GM12878 (cell line): ENCODE results near the gene PPP2R3B. TPM values are rescaled to one million over a fixed set of nuclear protein-coding genes. Genes with fewer than 3 reads are reported as not detected.

Experiments
- ATAC-seq: fragments of 200-7000 bp; cut with Tn5 transposase; 3 replicates; pipeline ENCODE4 v1.9.1; 2020; ENCODE audit warnings: mild to moderate bottlenecking, moderate library complexity
- BruUV-seq: library from RNA; stranded (reverse); fragments of 400-500 nt; replicated peaks from 2 replicates; lab custom pipeline; 2021; lab: Mats Ljungman, UMichigan
- CTCF ChIA-PET: fragments of 300-600 bp; sonication (Branson Sonifier 250); formaldehyde crosslinking; extraction: SDS; loops from one replicate; lab custom pipeline; 2021; ENCODE audit warnings: inconsistent platforms; lab: Yijun Ruan, JAX
- POLR2A ChIA-PET: fragments of 350-600 bp; formaldehyde crosslinking; extraction: SDS; loops from one replicate; lab custom pipeline; 2021; ENCODE audit warnings: inconsistent platforms; lab: Charles Lee
- RAD21 ChIA-PET: fragments of 300-600 bp; sonication (Branson Sonifier 250); formaldehyde crosslinking; loops from one replicate; lab custom pipeline; 2023; ENCODE audit warnings: antibody characterized with exemption; ENCODE audit not compliant: unreplicated experiment; lab: Charles Lee
- SMC1A ChIA-PET: fragments of 300-600 bp; sonication (Branson Sonifier 250); formaldehyde crosslinking; loops from one replicate; lab custom pipeline; 2023; ENCODE audit not compliant: unreplicated experiment, uncharacterized antibody; lab: Charles Lee
- DNase-seq: peaks from one replicate; pipeline ENCODE4 v3.0.0-alpha.2; 2011; ENCODE audit warnings: low read depth, low spot score
- FAIRE-seq: peaks from 3 replicates; lab custom pipeline; 2011; peaks lifted over from hg19 to GRCh38; lab: Jason Lieb, UNC
- H2AFZ ChIP-seq: 2 replicates; pipeline ENCODE4 v1.6.0; 2011; ENCODE audit warnings: low read depth, low read length, control low read depth; ENCODE audit not compliant: control insufficient read depth
- H3K27ac ChIP-seq: 2 replicates; pipeline ENCODE4 v1.5.1; 2011; ENCODE audit warnings: control low read depth; ENCODE audit not compliant: control insufficient read depth, insufficient read depth
- H3K27me3 ChIP-seq, 2 experiments: replicated peaks in 1 of 2; 2 replicates each; pipeline versions ENCODE4 v1.6.0 to v1.6.1; 2011; ENCODE audit warnings: low read length in 1 of 2; ENCODE audit not compliant: control insufficient read depth in 2 of 2, insufficient read depth in 2 of 2
- H3K36me3 ChIP-seq, 2 experiments: 2 replicates each; pipeline ENCODE4 v1.5.1; 2011; ENCODE audit warnings: low read length in 1 of 2; ENCODE audit not compliant: control insufficient read depth in 2 of 2, insufficient read depth in 2 of 2
- H3K4me1 ChIP-seq: 2 replicates; pipeline ENCODE4 v1.6.1; 2011; ENCODE audit warnings: mild to moderate bottlenecking, low read length, moderate library complexity, mixed read lengths; ENCODE audit not compliant: control insufficient read depth, insufficient read depth
- H3K4me2 ChIP-seq: 2 replicates; pipeline ENCODE4 v1.6.0; 2011; ENCODE audit warnings: control low read depth; ENCODE audit not compliant: control insufficient read depth, insufficient read depth
- H3K4me3 ChIP-seq: fragments of 200-600 bp; sonication (generic); 2 replicates; pipeline ENCODE4 v1.5.1; 2016
- H3K79me2 ChIP-seq: 2 replicates; pipeline ENCODE4 v1.6.0; 2011; ENCODE audit warnings: low read length; ENCODE audit not compliant: control insufficient read depth, insufficient read depth
- H3K9ac ChIP-seq: 2 replicates; pipeline ENCODE4 v1.8.0; 2011; ENCODE audit warnings: low read length, control low read depth, mixed read lengths; ENCODE audit not compliant: control insufficient read depth, insufficient read depth
- H3K9me3 ChIP-seq: replicated peaks from 3 replicates; pipeline ENCODE4 v1.5.1; 2011; ENCODE audit warnings: mild to moderate bottlenecking, low read length; ENCODE audit not compliant: control insufficient read depth, insufficient read depth
- H4K20me1 ChIP-seq: 2 replicates; pipeline ENCODE4 v1.6.0; 2011; ENCODE audit not compliant: control insufficient read depth, insufficient read depth
- ATF3 ChIP-seq: IDR thresholded peaks from 2 replicates; pipeline ENCODE4 v1.6.1; 2011; ENCODE audit warnings: low read depth, mild to moderate bottlenecking, low read length, moderate library complexity, borderline replicate concordance; ENCODE audit errors: extremely low read depth
- BACH1 ChIP-seq: fragments of 450-650 bp; IDR thresholded peaks from 2 replicates; pipeline ENCODE4 v1.6.1; 2017; ENCODE audit warnings: mild to moderate bottlenecking, borderline replicate concordance
- CBFB ChIP-seq: IDR thresholded peaks from 2 replicates; pipeline ENCODE4 v1.6.1; 2016; ENCODE audit warnings: antibody characterized with exemption, low read depth
- DPF2 ChIP-seq: fragments of 450-650 bp; IDR thresholded peaks from 2 replicates; pipeline ENCODE4 v1.6.1; 2017; ENCODE audit warnings: mild to moderate bottlenecking
- ETV6 ChIP-seq, 2 experiments: fragments of 450-650 bp in 1 of 2; IDR thresholded peaks in 1 of 2; conservative IDR thresholded peaks in 1 of 2; 2 replicates each; pipeline ENCODE4 v1.6.1; 2014; ENCODE audit warnings: antibody characterized with exemption in 1 of 2, borderline replicate concordance in 1 of 2, low read depth in 1 of 2, mild to moderate bottlenecking in 1 of 2, moderate library complexity in 1 of 2
- MLLT1 ChIP-seq: fragments of 450-650 bp; IDR thresholded peaks from 2 replicates; pipeline ENCODE4 v1.6.1; 2016; ENCODE audit warnings: mild to moderate bottlenecking
- NFXL1 ChIP-seq: fragments of 450-650 bp; IDR thresholded peaks from 2 replicates; pipeline ENCODE4 v1.6.1; 2017; ENCODE audit warnings: antibody characterized with exemption, mild to moderate bottlenecking, borderline replicate concordance
- NFYA ChIP-seq: IDR thresholded peaks from 2 replicates; pipeline ENCODE4 v1.6.1; 2011; ENCODE audit warnings: low read depth, mild to moderate bottlenecking, low read length, improper control_type of control experiment, borderline replicate concordance
- NFYB ChIP-seq: IDR thresholded peaks from 2 replicates; pipeline ENCODE4 v1.6.1; 2011; ENCODE audit warnings: low read depth, mild to moderate bottlenecking, low read length, improper control_type of control experiment, moderate library complexity; ENCODE audit not compliant: insufficient read depth
- NR2C2 ChIP-seq: IDR thresholded peaks from 2 replicates; pipeline ENCODE4 v1.6.1; 2011; ENCODE audit warnings: borderline replicate concordance, low read depth; ENCODE audit not compliant: control insufficient read depth, insufficient read length
- POLR2AphosphoS2 ChIP-seq: IDR thresholded peaks from 2 replicates; pipeline ENCODE4 v1.6.1; 2011; ENCODE audit warnings: low read depth, mild to moderate bottlenecking, low read length, improper control_type of control experiment, moderate library complexity
- POLR2AphosphoS5 ChIP-seq: IDR thresholded peaks from 2 replicates; pipeline ENCODE4 v1.6.1; 2011; ENCODE audit warnings: mild to moderate bottlenecking, low read length, inconsistent platforms
- RAD51 ChIP-seq: fragments of 450-650 bp; IDR thresholded peaks from 2 replicates; pipeline ENCODE4 v1.6.1; 2016; ENCODE audit warnings: moderate library complexity, mild to moderate bottlenecking, inconsistent platforms
- SREBF2 ChIP-seq: IDR thresholded peaks from 2 replicates; pipeline ENCODE4 v1.6.1; 2012; ENCODE audit warnings: mild to moderate bottlenecking, low read length
- SRF ChIP-seq, 2 experiments: IDR thresholded peaks; 2 replicates each; pipeline ENCODE4 v1.6.1; 2011; ENCODE audit warnings: low read depth in 2 of 2, low read length in 2 of 2, mild to moderate bottlenecking in 1 of 2, moderate library complexity in 1 of 2
- TBL1XR1 ChIP-seq: IDR thresholded peaks from 2 replicates; pipeline ENCODE4 v1.6.1; 2012; ENCODE audit warnings: low read depth, low read length, improper control_type of control experiment
- WGBS: methylation state at CpG from one replicate; pipeline ENCODE4 v1.1.6; 2016; ENCODE audit warnings: low lambda C conversion rate; ENCODE audit not compliant: insufficient replicate concordance, insufficient coverage; ENCODE audit errors: missing lambda C conversion rate; 5-methylcytosine and 5-hydroxymethylcytosine counted together
- in situ Hi-C: fragments of 300-500 bp; cut with MboI; formaldehyde crosslinking; loops from 9 replicates; pipeline ENCODE4 v1.14.3; 2018; ENCODE audit warnings: mixed read lengths
- intact Hi-C: fragments of 100-400 bp; cut with micrococcal nuclease; formaldehyde crosslinking; loops from one replicate; pipeline ENCODE4 v1.14.2; 2022; ENCODE audit not compliant: unreplicated experiment
- polyA plus RNA-seq, 11 experiments: library from polyadenylated mRNA; depleted of rRNA in 4 of 11; unstranded in 6 of 11; stranded (reverse) in 5 of 11; fragments of >200 nt; fragmentation: Nextera tagmentation in 4 of 11; fragmentation: Illumina TruSeq in 1 of 11; extraction: Ambion mirVana in 4 of 11; extraction: Trizol in 1 of 11; gene quantifications; 1 replicate in 1 of 11; 2 replicates in 10 of 11; pipeline versions ENCODE4 v1.2.1 to v1.2.3, GENCODE V29; 2011 to 2016; ENCODE audit warnings: inconsistent platforms in 2 of 11, missing spikeins in 2 of 11, low read depth in 1 of 11
- total RNA-seq, 4 experiments: library from RNA; depleted of rRNA in 3 of 4; stranded (reverse); fragments of >200 nt in 3 of 4; fragmentation: Illumina TruSeq in 1 of 4; extraction: Trizol in 1 of 4; gene quantifications; 2 replicates each; pipeline versions ENCODE4 v1.2.1 to v1.2.3, GENCODE V29; 2013 to 2021
- TF ChIP-seq, protein P1 (sequence below): fragments of 450-650 bp; conservative IDR thresholded peaks from 2 replicates; pipeline ENCODE4 v1.6.1; 2017; ENCODE audit warnings: mild to moderate bottlenecking, moderate library complexity

Gene PPP2R3B
- total and polyA plus RNA-seq, 10 of the 15 experiments (the other 5 are each of a cell fraction or from before 2014, with no cell fraction given), result 0.11 to 34.3 (median 9.7) TPM; not detected in 1

DNA sequence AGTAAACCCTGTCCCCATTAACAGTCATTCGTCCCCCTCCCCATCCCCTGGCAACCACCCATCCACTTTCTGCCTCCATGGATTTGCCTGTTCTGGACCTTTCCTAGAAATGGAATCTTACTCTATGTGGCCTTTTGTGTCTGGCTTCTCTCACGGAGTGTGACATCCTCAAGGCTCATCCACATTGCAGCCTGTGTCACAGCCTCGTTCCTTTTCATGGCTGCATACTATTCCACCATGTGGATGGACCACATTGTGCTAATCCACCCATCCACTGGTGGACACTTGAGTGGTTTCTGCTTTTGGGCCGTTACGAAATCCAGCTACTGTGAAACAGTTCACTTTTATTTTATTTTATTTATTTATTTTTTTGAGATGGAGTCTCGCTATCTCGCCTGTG is 8.1 kb upstream of the PPP2R3B start:
- BruUV-seq, result no TSS peak
- Histone ChIP-seq H4K20me1 (no peaks in the 10 kb centered on the region), H3K4me2 (no peak overlapping the region), H3K36me3 (no peaks in the 10 kb centered on the region), H3K4me1 (no peaks in the 10 kb centered on the region), H3K79me2 (no peaks in the 10 kb centered on the region), H3K9ac (no peak overlapping the region), H3K9me3 (no peaks in the 10 kb centered on the region; the same call in 2 of the 3 replicates), H3K4me3 (no peak overlapping the region), H2AFZ (no peak overlapping the region), H3K27me3 (no peaks in the 10 kb centered on the region), H3K27ac (no peak overlapping the region)
- FAIRE-seq (no peak), DNase-seq (no peak), ATAC-seq (no peak)
- RAD21 ChIA-PET, result no interaction called here
- in situ Hi-C loops (no loop called here), intact Hi-C loops (no loop called here)
- TF ChIP-seq MLLT1 (no peak), NFYB (no peak), DPF2 (no peak), TBL1XR1 (no peak), NR2C2 (no peak), RAD51 (no peak), SRF (IDR thresholded peaks at IDR 0.05; ENCODE audit: low read depth in 2 of 2, low read length in 2 of 2) (no peak), ETV6 (conservative IDR thresholded peaks at IDR 0.05 in 1 of 2, IDR thresholded peaks at IDR 0.05 in 1 of 2; ENCODE audit: borderline replicate concordance in 1 of 2, low read depth in 1 of 2) (no peak), POLR2AphosphoS2 (no peak), SREBF2 (no peak), NFYA (no peak), NFXL1 (no peak), BACH1 (no peak), ATF3 (no peak), POLR2AphosphoS5 (no peak), CBFB (no peak)
- TF ChIP-seq, protein P1, sequence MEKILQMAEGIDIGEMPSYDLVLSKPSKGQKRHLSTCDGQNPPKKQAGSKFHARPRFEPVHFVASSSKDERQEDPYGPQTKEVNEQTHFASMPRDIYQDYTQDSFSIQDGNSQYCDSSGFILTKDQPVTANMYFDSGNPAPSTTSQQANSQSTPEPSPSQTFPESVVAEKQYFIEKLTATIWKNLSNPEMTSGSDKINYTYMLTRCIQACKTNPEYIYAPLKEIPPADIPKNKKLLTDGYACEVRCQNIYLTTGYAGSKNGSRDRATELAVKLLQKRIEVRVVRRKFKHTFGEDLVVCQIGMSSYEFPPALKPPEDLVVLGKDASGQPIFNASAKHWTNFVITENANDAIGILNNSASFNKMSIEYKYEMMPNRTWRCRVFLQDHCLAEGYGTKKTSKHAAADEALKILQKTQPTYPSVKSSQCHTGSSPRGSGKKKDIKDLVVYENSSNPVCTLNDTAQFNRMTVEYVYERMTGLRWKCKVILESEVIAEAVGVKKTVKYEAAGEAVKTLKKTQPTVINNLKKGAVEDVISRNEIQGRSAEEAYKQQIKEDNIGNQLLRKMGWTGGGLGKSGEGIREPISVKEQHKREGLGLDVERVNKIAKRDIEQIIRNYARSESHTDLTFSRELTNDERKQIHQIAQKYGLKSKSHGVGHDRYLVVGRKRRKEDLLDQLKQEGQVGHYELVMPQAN, result no peak
- SMC1A ChIA-PET, result no interaction called here
- POLR2A ChIA-PET, result no interaction called here
- CTCF ChIA-PET, result no interaction called here
- 74% methylated on average over 7 of the region's 7 CpGs for WGBS
